K562 (cell line): Measurements from ENCODE around the gene CHI3L1. TPM values are rescaled to one million over a fixed set of nuclear protein-coding genes. Genes with fewer than 3 reads are reported as not detected.

Experiments
- ATAC-seq: fragments of 200-7000 bp; cut with Tn5 transposase; 3 replicates; pipeline ENCODE4 v1.9.1; 2020; ENCODE audit warnings: moderate library complexity
- BruUV-seq: library from RNA; stranded (reverse); fragments of 400-500 nt; replicated peaks from 2 replicates; lab custom pipeline; 2021; lab: Mats Ljungman, UMichigan
- CTCF ChIA-PET: fragments of 300-600 bp; formaldehyde crosslinking; extraction: SDS; loops from one replicate; lab custom pipeline; 2021; ENCODE audit warnings: low intra/inter-chr PET ratio; lab: Yijun Ruan, JAX
- POLR2A ChIA-PET: fragments of 300-600, 350-650 bp; sonication (Branson Sonifier 250); formaldehyde crosslinking; extraction: SDS; loops from one replicate; lab custom pipeline; 2021; ENCODE audit warnings: antibody characterized with exemption, inconsistent platforms; lab: Yijun Ruan, JAX
- DNase-seq, 4 experiments: peaks; one replicate each; pipeline versions ENCODE4 v3.0.0 to v3.0.0-alpha.2; 2011 to 2018; ENCODE audit warnings: low spot score in 3 of 4, mixed read lengths in 3 of 4; ENCODE audit errors: extremely low read depth in 1 of 4
- FAIRE-seq: peaks from 2 replicates; lab custom pipeline; 2011; peaks lifted over from hg19 to GRCh38; lab: Jason Lieb, UNC
- H2AFZ ChIP-seq: 2 replicates; pipeline ENCODE4 v1.6.0; 2011; ENCODE audit warnings: low read depth, low read length, control low read depth, inconsistent platforms
- H3K27ac ChIP-seq: fragments of 200-600 bp; 3 replicates; pipeline ENCODE4 v1.8.0; 2011; ENCODE audit warnings: low read depth, mild to moderate bottlenecking, control low read depth, inconsistent platforms, low read length, moderate library complexity, mixed read lengths; ENCODE audit errors: extremely low read depth
- H3K27me3 ChIP-seq, 2 experiments: fragments of 300-600 bp in 1 of 2; 2 replicates in 1 of 2; 3 replicates in 1 of 2; pipeline versions ENCODE4 v1.6.0 to v1.8.0; 2011; ENCODE audit warnings: inconsistent platforms in 2 of 2, low read length in 2 of 2, mild to moderate bottlenecking in 1 of 2, mixed read lengths in 1 of 2, moderate library complexity in 1 of 2; ENCODE audit not compliant: control insufficient read depth in 2 of 2, insufficient read depth in 2 of 2
- H3K36me3 ChIP-seq: fragments of 300-600 bp; 3 replicates; pipeline ENCODE4 v1.8.0; 2011; ENCODE audit warnings: mild to moderate bottlenecking, low read length, inconsistent platforms; ENCODE audit not compliant: control insufficient read depth, insufficient read depth
- H3K4me1 ChIP-seq, 2 experiments: fragments of 200-600 bp in 1 of 2; replicated peaks in 1 of 2; 2 replicates in 1 of 2; 3 replicates in 1 of 2; pipeline versions ENCODE4 v1.5.1 to v1.8.0; 2011; ENCODE audit warnings: inconsistent platforms in 2 of 2, low read length in 2 of 2, mild to moderate bottlenecking in 1 of 2, mixed read lengths in 1 of 2, moderate library complexity in 1 of 2; ENCODE audit not compliant: control insufficient read depth in 2 of 2, insufficient read depth in 2 of 2
- H3K4me2 ChIP-seq: 2 replicates; pipeline ENCODE4 v1.6.1; 2011; ENCODE audit warnings: low read length, control low read depth, inconsistent platforms, mixed read lengths; ENCODE audit not compliant: insufficient read depth
- H3K4me3 ChIP-seq: fragments of 200-600 bp; sonication (generic), shearing (Covaris generic); 2 replicates; pipeline ENCODE4 v1.5.1; 2016; ENCODE audit warnings: control low read depth, inconsistent platforms
- H3K79me2 ChIP-seq: fragments of 200-600 bp; 3 replicates; pipeline ENCODE4 v1.8.0; 2011; ENCODE audit warnings: low read length, inconsistent platforms; ENCODE audit not compliant: control insufficient read depth, insufficient read depth
- H3K9ac ChIP-seq, 2 experiments: 2 replicates each; pipeline versions ENCODE4 v1.6.0 to v1.6.1; 2011; ENCODE audit warnings: low read depth in 2 of 2, low read length in 2 of 2, control low read depth in 1 of 2, inconsistent platforms in 1 of 2, mild to moderate bottlenecking in 1 of 2, mixed read lengths in 1 of 2; ENCODE audit not compliant: insufficient read depth in 1 of 2
- H3K9me1 ChIP-seq: one replicate; pipeline ENCODE4 v1.6.0; 2011; ENCODE audit warnings: inconsistent platforms, mild to moderate bottlenecking, low read length, moderate library complexity; ENCODE audit not compliant: control insufficient read depth, insufficient read depth
- H3K9me3 ChIP-seq: replicated peaks from 2 replicates; pipeline ENCODE4 v1.5.1; 2011; ENCODE audit warnings: low read depth, low read length, inconsistent platforms; ENCODE audit not compliant: control insufficient read depth, insufficient read depth
- H4K20me1 ChIP-seq: replicated peaks from 2 replicates; pipeline ENCODE4 v1.6.1; 2011; ENCODE audit warnings: low read length, inconsistent platforms, mixed read lengths; ENCODE audit not compliant: control insufficient read depth, insufficient read depth
- CBX8 ChIP-seq: fragments of 200-600 bp; sonication (generic); IDR thresholded peaks from 2 replicates; pipeline ENCODE4 v1.6.1; 2012; ENCODE audit warnings: borderline replicate concordance, mixed run types, low read depth, mild to moderate bottlenecking, moderate library complexity, mixed read lengths, low read length, control low read depth, inconsistent platforms; ENCODE audit not compliant: poor library complexity, severe bottlenecking; ENCODE audit errors: extremely low read depth
- MBD1 ChIP-seq: fragments of 250-450 bp; sonication (Bioruptor Pico); IDR thresholded peaks from 2 replicates; pipeline ENCODE4 v1.8.0; 2022; ENCODE audit warnings: inconsistent platforms
- SUPT5H ChIP-seq: fragments of 450-650 bp; IDR thresholded peaks from 2 replicates; pipeline ENCODE4 v1.6.1; 2016
- ZNF175 ChIP-seq: fragments of 200-800 bp; sonication (Bioruptor generic); IDR thresholded peaks from 2 replicates; pipeline ENCODE4 v1.6.1; 2016; ENCODE audit warnings: low read depth, mild to moderate bottlenecking, missing genetic modification characterization, missing compliant biosample characterization
- WGBS: fragments of 100-300 bp; shearing (Covaris generic); methylation state at CpG from one replicate; pipeline ENCODE4 v1.1.6; 2016; ENCODE audit warnings: low coverage, mixed read lengths; ENCODE audit not compliant: insufficient coverage; ENCODE audit errors: missing lambda C conversion rate; 5-methylcytosine and 5-hydroxymethylcytosine counted together
- in situ Hi-C: fragments of 300-500 bp; cut with MboI; formaldehyde crosslinking; loops from 4 replicates; pipeline ENCODE4 v1.15.0; 2018; ENCODE audit warnings: inconsistent platforms, mixed read lengths
- intact Hi-C: fragments of 100-400 bp; cut with micrococcal nuclease; formaldehyde crosslinking; loops from 2 replicates; pipeline ENCODE4 v1.14.2; 2022
- polyA plus RNA-seq, 8 experiments: library from polyadenylated mRNA; depleted of rRNA in 4 of 8; stranded (reverse) in 5 of 8; unstranded in 3 of 8; fragments of >200 nt; fragmentation: Nextera tagmentation in 2 of 8; fragmentation: Illumina TruSeq in 1 of 8; extraction: Ambion mirVana in 2 of 8; extraction: Trizol in 1 of 8; gene quantifications; 2 replicates each; pipeline versions ENCODE4 v1.2.1 to v1.2.3, GENCODE V29; 2011 to 2014; ENCODE audit warnings: inconsistent platforms in 1 of 8, missing spikeins in 1 of 8
- total RNA-seq, 7 experiments: library from RNA; depleted of rRNA in 6 of 7; stranded (reverse); fragments of >200 nt in 6 of 7; fragmentation: Illumina TruSeq in 2 of 7; extraction: Trizol in 2 of 7; gene quantifications; 2 replicates each; pipeline versions ENCODE4 v1.2.1 to v1.2.3, GENCODE V29; 2011 to 2021; ENCODE audit warnings: low replicate concordance in 1 of 7
- TF ChIP-seq, protein P1 (sequence below): sonication (generic); formaldehyde crosslinking; IDR thresholded peaks from 2 replicates; pipeline ENCODE4 v1.8.0; 2023; ENCODE audit warnings: missing genetic modification reagents, mild to moderate bottlenecking, borderline replicate concordance
- TF ChIP-seq, protein P2 (sequence below): fragments of 450-650 bp; IDR thresholded peaks from 2 replicates; pipeline ENCODE4 v1.6.1; 2016

CHI3L1 gene
- total and polyA plus RNA-seq, 9 of the 15 experiments (the other 6 are each of a cell fraction or from before 2014, with no cell fraction given), result not detected

- TF ChIP-seq CBX8 (no peak), ZNF175 (CRISPR knock-in tag) (no peak), SUPT5H (no peak)
- TF ChIP-seq, all 486 proteins: peak for 0
Observed at GRCh38 chr1:203188686-203189232, 2.3 kb upstream of the CHI3L1 start (continued).

GRCh38 chr1:203187689-203188264 lies 1.3 kb upstream of the CHI3L1 start:
- ChIA-PET CTCF (no interaction called here), POLR2A (interaction anchor here (0.5 kb wide), 1 partner anchor 100 kb away, joined by 3 read pairs; no protein-coding TSS in a partner anchor)
- Histone ChIP-seq H3K4me3 (no peak overlapping the region), H3K9ac (no peak overlapping the region), H3K9me3 (no peaks in the 10 kb centered on the region), H3K36me3 (no peaks in the 10 kb centered on the region), H3K27me3 (peaks cover 20 to 42% of the 10 kb centered on the region in 2 experiments), H2AFZ (no peak overlapping the region), H3K27ac (no peak overlapping the region), H3K4me1 (no peaks in the 10 kb centered on the region), H3K79me2 (no peaks in the 10 kb centered on the region), H3K9me1 (no peaks in the 10 kb centered on the region), H4K20me1 (no peaks in the 10 kb centered on the region; the same call in none of the 2 replicates), H3K4me2 (no peak overlapping the region)
- BruUV-seq, result no TSS peak
- 2% methylated on average over 3 of the region's 3 CpGs for WGBS
- ATAC-seq (no peak), DNase-seq (no peak), FAIRE-seq (no peak)
- intact Hi-C loops (no loop called here), in situ Hi-C loops (no loop called here)
- TF ChIP-seq, protein P1, sequence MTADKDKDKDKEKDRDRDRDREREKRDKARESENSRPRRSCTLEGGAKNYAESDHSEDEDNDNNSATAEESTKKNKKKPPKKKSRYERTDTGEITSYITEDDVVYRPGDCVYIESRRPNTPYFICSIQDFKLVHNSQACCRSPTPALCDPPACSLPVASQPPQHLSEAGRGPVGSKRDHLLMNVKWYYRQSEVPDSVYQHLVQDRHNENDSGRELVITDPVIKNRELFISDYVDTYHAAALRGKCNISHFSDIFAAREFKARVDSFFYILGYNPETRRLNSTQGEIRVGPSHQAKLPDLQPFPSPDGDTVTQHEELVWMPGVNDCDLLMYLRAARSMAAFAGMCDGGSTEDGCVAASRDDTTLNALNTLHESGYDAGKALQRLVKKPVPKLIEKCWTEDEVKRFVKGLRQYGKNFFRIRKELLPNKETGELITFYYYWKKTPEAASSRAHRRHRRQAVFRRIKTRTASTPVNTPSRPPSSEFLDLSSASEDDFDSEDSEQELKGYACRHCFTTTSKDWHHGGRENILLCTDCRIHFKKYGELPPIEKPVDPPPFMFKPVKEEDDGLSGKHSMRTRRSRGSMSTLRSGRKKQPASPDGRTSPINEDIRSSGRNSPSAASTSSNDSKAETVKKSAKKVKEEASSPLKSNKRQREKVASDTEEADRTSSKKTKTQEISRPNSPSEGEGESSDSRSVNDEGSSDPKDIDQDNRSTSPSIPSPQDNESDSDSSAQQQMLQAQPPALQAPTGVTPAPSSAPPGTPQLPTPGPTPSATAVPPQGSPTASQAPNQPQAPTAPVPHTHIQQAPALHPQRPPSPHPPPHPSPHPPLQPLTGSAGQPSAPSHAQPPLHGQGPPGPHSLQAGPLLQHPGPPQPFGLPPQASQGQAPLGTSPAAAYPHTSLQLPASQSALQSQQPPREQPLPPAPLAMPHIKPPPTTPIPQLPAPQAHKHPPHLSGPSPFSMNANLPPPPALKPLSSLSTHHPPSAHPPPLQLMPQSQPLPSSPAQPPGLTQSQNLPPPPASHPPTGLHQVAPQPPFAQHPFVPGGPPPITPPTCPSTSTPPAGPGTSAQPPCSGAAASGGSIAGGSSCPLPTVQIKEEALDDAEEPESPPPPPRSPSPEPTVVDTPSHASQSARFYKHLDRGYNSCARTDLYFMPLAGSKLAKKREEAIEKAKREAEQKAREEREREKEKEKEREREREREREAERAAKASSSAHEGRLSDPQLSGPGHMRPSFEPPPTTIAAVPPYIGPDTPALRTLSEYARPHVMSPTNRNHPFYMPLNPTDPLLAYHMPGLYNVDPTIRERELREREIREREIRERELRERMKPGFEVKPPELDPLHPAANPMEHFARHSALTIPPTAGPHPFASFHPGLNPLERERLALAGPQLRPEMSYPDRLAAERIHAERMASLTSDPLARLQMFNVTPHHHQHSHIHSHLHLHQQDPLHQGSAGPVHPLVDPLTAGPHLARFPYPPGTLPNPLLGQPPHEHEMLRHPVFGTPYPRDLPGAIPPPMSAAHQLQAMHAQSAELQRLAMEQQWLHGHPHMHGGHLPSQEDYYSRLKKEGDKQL (CRISPR knock-in tag), result no peak
- TF ChIP-seq, protein P2, sequence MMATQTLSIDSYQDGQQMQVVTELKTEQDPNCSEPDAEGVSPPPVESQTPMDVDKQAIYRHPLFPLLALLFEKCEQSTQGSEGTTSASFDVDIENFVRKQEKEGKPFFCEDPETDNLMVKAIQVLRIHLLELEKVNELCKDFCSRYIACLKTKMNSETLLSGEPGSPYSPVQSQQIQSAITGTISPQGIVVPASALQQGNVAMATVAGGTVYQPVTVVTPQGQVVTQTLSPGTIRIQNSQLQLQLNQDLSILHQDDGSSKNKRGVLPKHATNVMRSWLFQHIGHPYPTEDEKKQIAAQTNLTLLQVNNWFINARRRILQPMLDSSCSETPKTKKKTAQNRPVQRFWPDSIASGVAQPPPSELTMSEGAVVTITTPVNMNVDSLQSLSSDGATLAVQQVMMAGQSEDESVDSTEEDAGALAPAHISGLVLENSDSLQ, result peak; percentile 86
- no peak for TF ChIP-seq MBD1 (CRISPR knock-in tag)
